Activated CD4-positive, alpha-beta T cell treated with anti-CD3 and anti-CD28 coated beads for 36 hours (primary cell): ENCODE results near the gene AGBL1. TPM values are rescaled to one million over a fixed set of nuclear protein-coding genes. Genes with fewer than 3 reads are reported as not detected.

ENCODE experiments used
- ATAC-seq: fragments of 200-7000 bp; cut with Tn5 transposase; one replicate; pipeline ENCODE4 v1.10.0; 2021; ENCODE audit warnings: mild to moderate bottlenecking, moderate library complexity
- CTCF ChIA-PET: fragments of 350-600 bp; sonication (Branson Sonifier 250); formaldehyde crosslinking; loops from one replicate; lab custom pipeline; 2021; ENCODE audit warnings: antibody characterized with exemption; lab: Charles Lee
- POLR2A ChIA-PET: fragments of 350-600 bp; sonication (Branson Sonifier 250); formaldehyde crosslinking; loops from one replicate; lab custom pipeline; 2021; ENCODE audit warnings: antibody characterized with exemption, inconsistent platforms; lab: Charles Lee
- DNase-seq: peaks from one replicate; pipeline ENCODE4 v3.0.0-alpha.2; 2020
- H3K27ac Mint-ChIP-seq: one replicate; pipeline ENCODE4 v1.8.0; 2021; ENCODE audit warnings: mixed read lengths
- H3K27me3 Mint-ChIP-seq: one replicate; pipeline ENCODE4 v1.8.0; 2021; ENCODE audit warnings: mixed read lengths
- H3K36me3 Mint-ChIP-seq: one replicate; pipeline ENCODE4 v1.8.0; 2021; ENCODE audit warnings: low read depth, mixed read lengths
- H3K4me1 Mint-ChIP-seq: one replicate; pipeline ENCODE4 v1.8.0; 2021; ENCODE audit warnings: mixed read lengths
- H3K4me3 Mint-ChIP-seq: one replicate; pipeline ENCODE4 v1.8.0; 2021; ENCODE audit warnings: mild to moderate bottlenecking, moderate library complexity, mixed read lengths
- H3K9me3 Mint-ChIP-seq: one replicate; pipeline ENCODE4 v1.8.0; 2021; ENCODE audit warnings: low read depth, mixed read lengths
- intact Hi-C, 2 experiments: fragments of 100-400 bp; cut with DNase I in 1 of 2; cut with micrococcal nuclease in 1 of 2; formaldehyde crosslinking; loops; one replicate each; pipeline versions ENCODE4 v1.14.2 to v1.15.1; 2022 to 2024; cut with DNase I, micrococcal nuclease
- total RNA-seq, 2 experiments: library from RNA; stranded (reverse); gene quantifications; one replicate each; pipeline ENCODE4 v1.2.3, GENCODE V29; 2021

AGBL1 gene
- total RNA-seq, 2 experiments from 2014 or later: 0.04 to 0.05 TPM

GRCh38 chr15:86849558-86850285 is 770.1 kb downstream of the AGBL1 start:
- CTCF ChIA-PET: no interaction called here
- intact Hi-C loops: no loop called here

GRCh38 chr15:86850939-86851338 is 771.3 kb downstream of the AGBL1 start:
- intact Hi-C loops: no loop called here
- peaks cover 8% of the 10 kb centered on the region for H3K27me3 Mint-ChIP-seq
- H3K9me3 Mint-ChIP-seq: no peaks in the 10 kb centered on the region
- ATAC-seq: no peak
- no peak for DNase-seq
- ChIA-PET CTCF (no interaction called here), POLR2A (no interaction called here)
- no peaks in the 10 kb centered on the region for H3K36me3 Mint-ChIP-seq
- no peaks in the 10 kb centered on the region for H3K4me1 Mint-ChIP-seq
- H3K4me3 Mint-ChIP-seq: no peak overlapping the region
- H3K27ac Mint-ChIP-seq: no peak overlapping the region

More at GRCh38 chr15:86849558-86850285, 770.1 kb downstream of the AGBL1 start:
- no peaks in the 10 kb centered on the region for H3K4me1 Mint-ChIP-seq
- no peaks in the 10 kb centered on the region for H3K36me3 Mint-ChIP-seq
- peaks cover 8% of the 10 kb centered on the region for H3K27me3 Mint-ChIP-seq
- H3K4me3 Mint-ChIP-seq: no peak overlapping the region
- DNase-seq: no peak
- ATAC-seq: no peak
- no peak overlapping the region for H3K27ac Mint-ChIP-seq
- H3K9me3 Mint-ChIP-seq: no peaks in the 10 kb centered on the region
- POLR2A ChIA-PET: interaction anchor here (0.7 kb wide), 1 partner anchor 39 kb away, joined by 4 read pairs; no protein-coding TSS in a partner anchor

GRCh38 chr15:86852741-86853140 is 773.1 kb downstream of the AGBL1 start:
- ATAC-seq (no peak), DNase-seq (no peak)
- no peak overlapping the region for H3K27ac Mint-ChIP-seq
- no peaks in the 10 kb centered on the region for H3K36me3 Mint-ChIP-seq
- ChIA-PET POLR2A (no interaction called here), CTCF (no interaction called here)
- intact Hi-C loops: no loop called here
- peaks cover 10% of the 10 kb centered on the region for H3K27me3 Mint-ChIP-seq
- H3K4me1 Mint-ChIP-seq: no peaks in the 10 kb centered on the region
- no peak overlapping the region for H3K4me3 Mint-ChIP-seq
- no peaks in the 10 kb centered on the region for H3K9me3 Mint-ChIP-seq

GRCh38 chr15:86854176-86854575 is 774.5 kb downstream of the AGBL1 start:
- no peaks in the 10 kb centered on the region for H3K36me3 Mint-ChIP-seq
- CTCF ChIA-PET: no interaction called here
- peaks cover 10% of the 10 kb centered on the region for H3K27me3 Mint-ChIP-seq
- DNase-seq (no peak), ATAC-seq (no peak)
- no peaks in the 10 kb centered on the region for H3K9me3 Mint-ChIP-seq
- H3K27ac Mint-ChIP-seq: no peak overlapping the region
- H3K4me3 Mint-ChIP-seq: no peak overlapping the region
- H3K4me1 Mint-ChIP-seq: no peaks in the 10 kb centered on the region
- intact Hi-C loops: no loop called here
- POLR2A ChIA-PET: no interaction called here

- CTCF ChIA-PET: no interaction called here
- ATAC-seq (no peak), DNase-seq (no peak)
- Mint-ChIP-seq H3K9me3 (no peaks in the 10 kb centered on the region), H3K27ac (no peak overlapping the region), H3K4me3 (no peak overlapping the region), H3K27me3 (peaks cover 8% of the 10 kb centered on the region), H3K36me3 (no peaks in the 10 kb centered on the region), H3K4me1 (no peaks in the 10 kb centered on the region)
- POLR2A ChIA-PET: no interaction called here
- intact Hi-C loops: no loop called here
Observed at GRCh38 chr15:86855307-86856291, 775.9 kb downstream of the AGBL1 start.

GRCh38 chr15:86857701-86858100 is 778.0 kb downstream of the AGBL1 start:
- no peaks in the 10 kb centered on the region for H3K9me3 Mint-ChIP-seq
- no peak for ATAC-seq
- no peak overlapping the region for H3K4me3 Mint-ChIP-seq
- DNase-seq: no peak
- no peaks in the 10 kb centered on the region for H3K36me3 Mint-ChIP-seq
- ChIA-PET POLR2A (no interaction called here), CTCF (no interaction called here)
- no peaks in the 10 kb centered on the region for H3K4me1 Mint-ChIP-seq
- intact Hi-C loops: no loop called here
- no peak overlapping the region for H3K27ac Mint-ChIP-seq
- peaks cover 5% of the 10 kb centered on the region for H3K27me3 Mint-ChIP-seq

GRCh38 chr15:86863226-86863915 is 783.7 kb downstream of the AGBL1 start:
- Mint-ChIP-seq H3K27ac (no peak overlapping the region), H3K9me3 (no peaks in the 10 kb centered on the region), H3K4me3 (no peak overlapping the region), H3K4me1 (no peaks in the 10 kb centered on the region), H3K36me3 (no peaks in the 10 kb centered on the region), H3K27me3 (peaks cover 2% of the 10 kb centered on the region)
- no peak for DNase-seq
- ChIA-PET CTCF (no interaction called here), POLR2A (interaction anchor here (0.6 kb wide), 1 partner anchor 468 kb away, joined by 3 read pairs; no protein-coding TSS in a partner anchor)
- ATAC-seq: no peak
- intact Hi-C loops: no loop called here

- H3K4me3 Mint-ChIP-seq: no peak overlapping the region
- CTCF ChIA-PET: interaction anchor here (0.6 kb wide), 1 partner anchor 182 kb away, joined by 3 read pairs; no protein-coding TSS in a partner anchor
- no peak for DNase-seq
- POLR2A ChIA-PET: no interaction called here
- ATAC-seq: no peak
- no peaks in the 10 kb centered on the region for H3K9me3 Mint-ChIP-seq
- no peaks in the 10 kb centered on the region for H3K36me3 Mint-ChIP-seq
- no peak overlapping the region for H3K27ac Mint-ChIP-seq
- H3K27me3 Mint-ChIP-seq: peaks cover 2% of the 10 kb centered on the region
- intact Hi-C loops: no loop called here
- H3K4me1 Mint-ChIP-seq: no peaks in the 10 kb centered on the region
Observed at GRCh38 chr15:86865920-86866319, 786.2 kb downstream of the AGBL1 start.

- no peaks in the 10 kb centered on the region for H3K9me3 Mint-ChIP-seq
- ChIA-PET POLR2A (interaction anchor here (0.6 kb wide), 1 partner anchor 1366 kb away, joined by 5 read pairs; no protein-coding TSS in a partner anchor), CTCF (no interaction called here)
- intact Hi-C loops: no loop called here
- H3K27me3 Mint-ChIP-seq: peaks cover 4% of the 10 kb centered on the region
- no peaks in the 10 kb centered on the region for H3K4me1 Mint-ChIP-seq
- ATAC-seq (no peak), DNase-seq (no peak)
- H3K36me3 Mint-ChIP-seq: no peaks in the 10 kb centered on the region
- no peak overlapping the region for H3K4me3 Mint-ChIP-seq
- no peak overlapping the region for H3K27ac Mint-ChIP-seq
Observed at GRCh38 chr15:86870846-86871245, 791.2 kb downstream of the AGBL1 start.

GRCh38 chr15:86871964-86872363 is 792.3 kb downstream of the AGBL1 start:
- Mint-ChIP-seq H3K4me1 (no peaks in the 10 kb centered on the region), H3K27ac (no peak overlapping the region), H3K36me3 (no peaks in the 10 kb centered on the region), H3K27me3 (peaks cover 2% of the 10 kb centered on the region), H3K4me3 (no peak overlapping the region), H3K9me3 (no peaks in the 10 kb centered on the region)
- POLR2A ChIA-PET: no interaction called here
- ATAC-seq (no peak), DNase-seq (no peak)
- intact Hi-C loops: no loop called here
- CTCF ChIA-PET: no interaction called here

GRCh38 chr15:86872782-86873181 is 793.1 kb downstream of the AGBL1 start:
- POLR2A ChIA-PET: no interaction called here
- no peaks in the 10 kb centered on the region for H3K4me1 Mint-ChIP-seq
- DNase-seq (no peak), ATAC-seq (no peak)
- intact Hi-C loops: no loop called here
- H3K4me3 Mint-ChIP-seq: no peak overlapping the region
- peaks cover 2% of the 10 kb centered on the region for H3K27me3 Mint-ChIP-seq
- H3K9me3 Mint-ChIP-seq: no peaks in the 10 kb centered on the region
- CTCF ChIA-PET: no interaction called here
- H3K36me3 Mint-ChIP-seq: no peaks in the 10 kb centered on the region
- no peak overlapping the region for H3K27ac Mint-ChIP-seq
